ENCODE results near the gene RHOJ.
"Not testable (repeated sequence)": the region's sequence is repeated elsewhere in the genome, so short reads cannot be mapped to it uniquely, and the experiment has no call there.

Gene RHOJ

GRCh38 chr14:63277591-63278183 is 73.4 kb downstream of the RHOJ start:
- TF ChIP-seq, protein P1, sequence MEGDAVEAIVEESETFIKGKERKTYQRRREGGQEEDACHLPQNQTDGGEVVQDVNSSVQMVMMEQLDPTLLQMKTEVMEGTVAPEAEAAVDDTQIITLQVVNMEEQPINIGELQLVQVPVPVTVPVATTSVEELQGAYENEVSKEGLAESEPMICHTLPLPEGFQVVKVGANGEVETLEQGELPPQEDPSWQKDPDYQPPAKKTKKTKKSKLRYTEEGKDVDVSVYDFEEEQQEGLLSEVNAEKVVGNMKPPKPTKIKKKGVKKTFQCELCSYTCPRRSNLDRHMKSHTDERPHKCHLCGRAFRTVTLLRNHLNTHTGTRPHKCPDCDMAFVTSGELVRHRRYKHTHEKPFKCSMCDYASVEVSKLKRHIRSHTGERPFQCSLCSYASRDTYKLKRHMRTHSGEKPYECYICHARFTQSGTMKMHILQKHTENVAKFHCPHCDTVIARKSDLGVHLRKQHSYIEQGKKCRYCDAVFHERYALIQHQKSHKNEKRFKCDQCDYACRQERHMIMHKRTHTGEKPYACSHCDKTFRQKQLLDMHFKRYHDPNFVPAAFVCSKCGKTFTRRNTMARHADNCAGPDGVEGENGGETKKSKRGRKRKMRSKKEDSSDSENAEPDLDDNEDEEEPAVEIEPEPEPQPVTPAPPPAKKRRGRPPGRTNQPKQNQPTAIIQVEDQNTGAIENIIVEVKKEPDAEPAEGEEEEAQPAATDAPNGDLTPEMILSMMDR (IDR thresholded peaks at IDR 0.05; ENCODE audit: control insufficient read depth, extremely low read depth, insufficient read depth), result no peak
- no peak for DNase-seq (ENCODE audit: low read depth)

DNA sequence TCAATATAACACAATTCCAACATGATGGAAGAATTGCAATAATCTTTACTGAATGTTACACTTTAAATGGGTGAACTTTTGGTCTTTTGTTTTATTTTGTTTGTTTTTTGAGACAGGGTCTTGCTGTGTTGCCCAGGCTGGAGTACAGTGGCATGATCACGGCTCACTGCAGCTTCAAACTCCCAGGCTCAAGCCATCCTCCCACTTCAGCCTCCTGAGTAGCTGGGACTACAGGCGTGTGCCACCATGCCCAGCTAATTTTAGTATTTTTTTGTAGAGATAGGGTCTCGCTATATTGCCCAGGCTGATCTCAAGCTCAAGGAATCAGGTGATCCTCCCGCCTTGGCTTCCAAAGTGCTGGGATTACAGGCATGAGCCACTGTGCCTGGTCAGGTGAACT is 75.7 kb downstream of the RHOJ start:
- TF ChIP-seq, protein P1 (IDR thresholded peaks at IDR 0.05; ENCODE audit: control insufficient read depth, extremely low read depth, insufficient read depth), result 0 out of 2 replicates have a peak, but pooled peaks have one; percentile 3
- H3K4me3 ChIP-seq (ENCODE audit: low read depth, low read length); DNase-seq (ENCODE audit: low read depth): not testable (repeated sequence)

More at GRCh38 chr14:63277591-63278183, 73.4 kb downstream of the RHOJ start:
- no peak overlapping the region for H3K4me3 ChIP-seq (ENCODE audit: low read depth, low read length)

GRCh38 chr14:63282997-63283883 is 79.0 kb downstream of the RHOJ start:
- DNase-seq (ENCODE audit: low read depth), result no peak
- no peak overlapping the region for H3K4me3 ChIP-seq (ENCODE audit: low read depth, low read length)

DNA sequence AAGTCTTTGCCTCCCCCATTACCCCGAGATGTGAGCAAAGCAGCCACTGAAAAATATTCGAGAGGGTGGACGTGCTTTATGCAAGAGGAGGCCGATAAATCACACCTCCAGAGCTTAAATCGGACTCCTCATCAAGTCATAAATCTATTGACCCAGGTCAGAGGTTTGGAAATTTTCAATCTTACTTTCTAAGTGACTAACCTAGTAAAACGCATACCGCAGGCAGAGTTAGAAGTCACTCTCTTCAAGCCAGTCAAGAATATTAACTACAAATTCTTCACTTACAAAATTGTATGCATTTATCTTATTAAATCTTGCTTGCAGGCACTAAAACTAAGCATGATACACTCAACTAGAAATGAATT is 79.6 kb downstream of the RHOJ start:
- no peak overlapping the region for H3K4me3 ChIP-seq (ENCODE audit: low read depth, low read length)
- DNase-seq (ENCODE audit: low read depth), result no peak
- TF ChIP-seq, protein P1 (IDR thresholded peaks at IDR 0.05; ENCODE audit: control insufficient read depth, extremely low read depth, insufficient read depth), result no peak

More at GRCh38 chr14:63282997-63283883, 79.0 kb downstream of the RHOJ start:
- TF ChIP-seq, protein P1 (IDR thresholded peaks at IDR 0.05; ENCODE audit: control insufficient read depth, extremely low read depth, insufficient read depth), result no peak

GRCh38 chr14:63286071-63286470 is 81.8 kb downstream of the RHOJ start:
- H3K4me3 ChIP-seq (ENCODE audit: low read depth, low read length), result no peak overlapping the region
- TF ChIP-seq, protein P1 (IDR thresholded peaks at IDR 0.05; ENCODE audit: control insufficient read depth, extremely low read depth, insufficient read depth), result 0 out of 2 replicates have a peak, but pooled peaks have one; percentile 10
- DNase-seq (ENCODE audit: low read depth), result peak; percentile 97

DNA sequence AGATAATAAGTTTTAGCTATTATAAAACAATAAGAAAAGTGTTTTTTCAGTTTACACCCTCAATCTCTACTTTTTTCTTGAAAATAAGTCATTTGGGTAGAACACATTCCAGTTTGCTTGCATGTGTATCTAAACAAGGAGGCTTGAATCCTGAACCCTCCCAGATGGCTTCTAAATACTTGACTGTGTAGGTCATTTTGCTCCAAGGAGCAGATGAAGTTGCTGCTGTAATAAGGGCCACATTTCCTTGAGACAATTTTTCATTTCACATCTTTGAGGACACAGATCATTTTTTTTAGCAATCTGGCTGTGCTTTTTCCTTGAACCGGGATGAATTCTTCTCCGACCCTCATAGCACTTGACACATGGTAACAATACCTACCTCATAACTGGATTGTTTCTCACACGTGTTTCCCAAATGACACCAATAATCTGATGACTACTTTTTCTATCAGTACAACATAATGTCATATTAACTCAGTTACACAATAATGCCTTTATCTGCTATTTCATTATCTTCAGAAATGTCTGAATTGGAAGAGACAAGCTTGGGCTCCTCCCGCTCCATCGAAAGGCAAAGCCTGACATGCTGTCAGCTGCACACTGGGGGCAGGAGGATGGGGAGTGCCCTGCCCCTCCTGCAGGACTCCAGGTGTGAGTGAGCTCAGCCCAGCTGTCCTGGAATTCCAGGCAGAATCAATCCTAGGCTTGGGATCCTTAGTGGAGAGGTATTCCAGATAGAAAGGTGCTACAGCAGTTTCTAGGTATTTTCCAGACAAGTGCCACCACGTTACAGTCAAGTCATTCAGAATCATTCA is 83.6 kb downstream of the RHOJ start:
- H3K4me3 ChIP-seq (ENCODE audit: low read depth, low read length), result no peak overlapping the region
- TF ChIP-seq, protein P1 (IDR thresholded peaks at IDR 0.05; ENCODE audit: control insufficient read depth, extremely low read depth, insufficient read depth), result no peak
- DNase-seq (ENCODE audit: low read depth), result no peak
